ENCODE data around the gene OBP2B.
"Not testable (repeated sequence)": the region's sequence is repeated elsewhere in the genome, so short reads cannot be mapped to it uniquely, and the experiment has no call there.

The OBP2B gene

GRCh38 chr9:133221177-133221809, 12.2 kb upstream of the OBP2B start:
- DNase-seq (ENCODE audit: low read depth) = no peak

DNA sequence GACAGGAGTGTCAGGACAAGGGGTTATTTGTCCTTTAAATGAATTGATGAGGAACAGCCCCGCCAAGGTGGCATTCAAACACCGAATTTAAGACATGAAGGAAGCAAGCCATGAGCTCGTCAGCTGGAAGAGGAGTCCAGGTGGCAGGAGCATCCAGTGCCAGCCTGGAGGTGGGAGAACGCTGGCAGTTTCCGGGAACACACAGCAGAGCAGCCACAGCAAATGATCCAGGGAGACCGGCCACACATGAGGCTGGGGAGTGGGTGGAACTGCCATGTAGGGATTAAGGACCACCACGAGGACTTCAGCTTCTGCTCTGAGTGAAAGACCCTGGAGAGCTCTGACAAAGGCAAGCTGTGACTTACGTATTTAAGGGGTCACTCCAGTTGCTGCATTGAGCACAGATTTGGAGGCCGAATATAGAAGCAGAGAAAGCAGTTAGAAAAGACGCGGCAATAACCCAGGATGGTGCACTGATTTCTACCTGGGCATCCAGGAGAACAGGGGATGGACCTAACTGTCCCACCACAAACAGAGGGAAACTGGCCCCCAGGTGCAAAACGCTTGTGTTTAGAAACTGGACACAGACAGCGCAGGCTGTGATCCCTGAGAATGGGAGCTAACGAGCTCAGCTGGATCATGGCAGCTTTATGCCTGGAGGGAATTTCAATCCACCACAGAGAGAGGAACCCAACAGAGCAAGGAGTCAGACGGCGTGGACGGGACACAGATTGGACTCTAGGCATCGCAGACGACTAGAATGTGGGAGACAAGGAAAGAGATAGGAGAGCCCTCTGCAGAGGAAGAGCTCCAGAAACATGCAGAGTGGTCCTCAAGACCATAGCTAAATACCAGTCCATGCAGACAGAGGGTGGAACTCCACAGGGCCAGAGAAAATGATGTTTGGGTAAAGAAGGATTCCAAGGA, 9.3 kb upstream of the OBP2B start:
- DNase-seq (ENCODE audit: low read depth) = not testable (repeated sequence)

- not testable (repeated sequence) for DNase-seq (ENCODE audit: low read depth)
Measured at GRCh38 chr9:133217333-133217988, 8.4 kb upstream of the OBP2B start.

DNA sequence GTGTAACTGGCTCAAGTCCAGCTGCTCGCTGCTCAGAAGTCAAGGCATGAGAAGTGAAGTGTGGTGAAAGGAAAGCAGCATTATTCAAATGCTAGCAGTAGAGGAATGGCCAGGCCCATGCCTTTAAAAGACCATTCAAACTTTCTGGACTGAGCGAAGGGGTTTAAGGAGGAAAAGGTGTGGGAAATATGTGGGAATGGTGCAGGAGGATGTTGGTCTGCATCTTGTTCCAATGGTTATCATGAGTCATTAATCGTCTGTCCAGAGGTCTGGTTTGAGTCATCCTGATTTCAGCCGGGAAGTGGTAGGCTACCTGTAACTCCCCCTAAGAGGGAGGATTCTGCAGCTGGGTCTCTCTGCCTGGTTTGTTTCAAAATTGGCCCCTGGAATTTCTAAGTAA, 5.2 kb upstream of the OBP2B start:
- not testable (repeated sequence) for DNase-seq (ENCODE audit: low read depth)

GRCh38 chr9:133210609-133211008, 1.6 kb upstream of the OBP2B start:
- no peak for DNase-seq (ENCODE audit: low read depth)

DNA sequence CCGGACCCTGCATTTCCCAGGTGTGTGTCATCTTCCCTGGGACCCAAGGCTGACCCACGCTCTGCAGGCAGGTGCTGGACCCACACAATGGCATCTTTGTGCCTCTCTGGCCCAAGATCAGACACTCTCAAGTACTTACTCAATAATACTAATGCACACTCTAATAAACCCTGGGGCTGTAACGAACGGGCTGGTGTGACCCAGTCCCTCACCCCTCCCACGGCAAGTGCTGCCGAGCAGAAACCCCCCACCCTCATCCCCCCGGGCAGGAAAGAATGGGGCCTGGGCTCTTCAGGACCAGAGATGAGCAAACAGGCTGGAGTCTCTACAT, 1.1 kb upstream of the OBP2B start:
- DNase-seq (ENCODE audit: low read depth) = no peak

DNA sequence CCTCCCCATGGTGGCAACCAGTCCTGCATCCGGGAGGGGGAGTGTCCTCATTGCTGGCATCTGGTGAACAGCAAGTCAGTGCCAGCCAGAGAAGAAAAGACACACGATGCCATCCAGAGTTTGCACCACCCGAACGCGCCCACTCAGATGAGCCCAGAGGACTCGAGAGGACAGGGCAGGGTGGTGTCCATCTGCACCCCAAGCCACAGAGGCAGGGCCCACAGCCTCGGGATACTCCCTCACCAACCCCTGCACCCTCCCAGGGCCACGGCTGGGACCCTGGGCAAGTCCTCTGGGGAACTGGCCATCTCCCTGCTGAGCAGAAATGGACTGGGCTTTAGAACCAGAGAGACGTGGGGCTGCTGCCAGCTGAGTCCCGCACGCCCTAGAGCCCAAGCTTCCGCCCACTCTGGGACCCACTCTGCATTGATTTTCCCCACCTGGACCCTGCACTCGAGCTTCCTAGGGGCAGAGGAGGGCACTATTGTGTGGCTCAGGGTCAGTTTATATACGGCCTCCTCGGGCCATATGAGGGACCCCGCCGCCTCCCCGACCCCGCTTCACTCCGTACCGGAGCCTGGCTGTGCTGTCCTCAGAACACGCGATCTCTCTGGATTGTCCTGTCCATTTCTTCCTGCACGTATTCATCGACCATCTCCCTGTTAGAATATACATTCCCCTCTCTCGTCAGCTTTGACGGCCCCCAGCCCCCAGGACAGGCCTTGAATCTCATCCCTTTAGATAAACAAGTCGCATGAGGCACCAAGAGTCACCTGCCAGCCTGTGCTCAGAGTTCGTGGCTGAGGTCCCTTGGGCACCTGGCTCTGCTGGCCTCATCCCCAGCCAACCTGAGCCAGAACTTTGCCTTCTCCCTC, 514 bp upstream of the OBP2B start:
- not testable (repeated sequence) for DNase-seq (ENCODE audit: low read depth)

- not testable (repeated sequence) for DNase-seq (ENCODE audit: low read depth)
Measured at GRCh38 chr9:133208171-133208879, 725 bp downstream of the OBP2B start.

GRCh38 chr9:133207540-133208170, 1.4 kb downstream of the OBP2B start:
- no peak for DNase-seq (ENCODE audit: low read depth)

- DNase-seq (ENCODE audit: low read depth) = no peak
Measured at GRCh38 chr9:133207021-133207531, 2.0 kb downstream of the OBP2B start.

- no peak for DNase-seq (ENCODE audit: low read depth)
Measured at GRCh38 chr9:133205996-133206931, 2.8 kb downstream of the OBP2B start.

- DNase-seq (ENCODE audit: low read depth) = not testable (repeated sequence)
Measured at GRCh38 chr9:133205481-133205887, 3.6 kb downstream of the OBP2B start.

- no peak for DNase-seq (ENCODE audit: low read depth)
Measured at GRCh38 chr9:133204993-133205336, 4.1 kb downstream of the OBP2B start.

DNA sequence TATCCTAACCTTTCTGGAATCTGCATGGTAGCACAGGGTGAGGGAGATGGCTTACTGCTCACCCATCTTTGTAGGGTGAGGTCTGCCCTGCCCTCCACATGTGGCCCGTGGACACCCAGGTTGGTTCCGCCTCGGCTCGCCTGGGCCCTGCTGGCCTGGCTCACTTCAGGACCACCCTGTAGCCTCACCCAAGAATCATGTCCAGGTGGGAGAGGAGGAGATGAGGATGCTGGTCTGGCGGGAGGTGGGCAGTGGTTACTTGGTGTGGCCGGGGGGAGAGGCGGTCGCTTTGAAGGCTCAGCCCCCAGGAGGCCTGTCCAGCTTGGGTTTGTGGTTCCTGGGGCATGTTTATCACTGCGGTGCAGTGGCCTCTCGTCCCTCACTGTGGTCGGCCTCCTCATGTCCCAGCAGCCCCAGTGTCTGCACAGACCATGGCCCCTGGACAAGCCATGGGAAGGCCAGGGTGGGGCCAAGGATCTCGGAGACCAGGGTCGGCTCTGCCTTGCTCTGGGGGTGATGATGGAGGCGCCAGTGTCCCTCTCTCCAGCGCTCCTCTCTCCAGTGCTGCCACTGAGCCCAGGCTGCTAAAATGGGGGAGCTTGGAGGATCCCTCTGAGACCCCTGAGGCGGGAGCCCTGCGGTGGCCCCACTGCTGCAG, 4.6 kb downstream of the OBP2B start:
- no peak for DNase-seq (ENCODE audit: low read depth)

DNA sequence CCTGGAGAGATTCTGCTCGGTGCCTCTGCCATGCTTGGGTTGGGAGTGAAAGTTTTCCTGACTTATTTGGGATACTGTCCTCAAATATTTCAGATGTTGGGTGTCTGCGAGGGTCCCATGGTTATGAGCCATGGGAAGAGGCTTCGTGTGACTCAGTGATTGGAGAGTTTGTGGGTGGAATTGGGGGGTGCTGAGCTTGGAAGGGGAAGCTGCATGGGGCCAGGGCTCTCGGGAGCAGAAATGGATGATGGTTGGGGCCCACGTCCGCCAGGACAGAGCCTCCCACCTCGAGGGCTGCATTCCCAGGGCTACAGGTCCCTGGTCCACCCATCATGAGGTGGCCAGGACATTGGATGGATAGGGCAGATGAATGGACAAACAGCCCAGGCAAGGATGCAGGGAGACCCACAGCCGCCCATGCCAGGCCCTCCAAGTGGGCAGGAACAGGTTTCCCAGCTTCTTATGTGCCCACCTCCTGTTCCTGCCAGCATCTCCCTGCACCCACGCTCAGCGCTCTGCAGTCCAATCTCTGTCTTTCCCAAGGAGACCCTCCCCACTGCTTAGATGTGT, 5.5 kb downstream of the OBP2B start:
- no peak for DNase-seq (ENCODE audit: low read depth)

- DNase-seq (ENCODE audit: low read depth) = no peak
Measured at GRCh38 chr9:133202688-133203453, 6.2 kb downstream of the OBP2B start.

GRCh38 chr9:133202145-133202513, 6.9 kb downstream of the OBP2B start:
- no peak for DNase-seq (ENCODE audit: low read depth)

Measured in stimulated activated CD8-positive, alpha-beta memory T cell treated with anti-CD3 and anti-CD28 coated beads, Interleukin-15, amount 100 ng/mL, for 24 hours (primary cell).